HepG2 (cell line): ENCODE measurements around the gene NGLY1. TPM values are rescaled to one million over a fixed set of nuclear protein-coding genes. Genes with fewer than 3 reads are reported as not detected.

Experiments used
- ATAC-seq: fragments of 200-7000 bp; cut with Tn5 transposase; 3 replicates; pipeline ENCODE4 v1.9.1; 2020; ENCODE audit warnings: mild to moderate bottlenecking, moderate library complexity
- BruUV-seq: library from RNA; stranded (reverse); fragments of 400-500 nt; replicated peaks from 2 replicates; lab custom pipeline; 2021; lab: Mats Ljungman, UMichigan
- CTCF ChIA-PET: fragments of 300-600 bp; formaldehyde crosslinking; extraction: SDS; loops from one replicate; lab custom pipeline; 2021; ENCODE audit warnings: low total read pairs, inconsistent platforms, low intra/inter-chr PET ratio; lab: Yijun Ruan, JAX
- POLR2A ChIA-PET: fragments of 350-600 bp; sonication (Branson Sonifier 250); formaldehyde crosslinking; loops from one replicate; lab custom pipeline; 2020; ENCODE audit warnings: antibody characterized with exemption, inconsistent platforms; lab: Yijun Ruan, JAX
- DNase-seq: peaks from one replicate; pipeline ENCODE4 v3.0.0-alpha.2; 2015; ENCODE audit warnings: low spot score
- FAIRE-seq: peaks from 3 replicates; lab custom pipeline; 2011; peaks lifted over from hg19 to GRCh38; lab: Jason Lieb, UNC
- H2AFZ ChIP-seq: one replicate; pipeline ENCODE4 v1.6.1; 2011; ENCODE audit warnings: low read length, inconsistent platforms
- H3K27ac ChIP-seq: fragments of 300-600 bp; 3 replicates; pipeline ENCODE4 v1.8.0; 2011; ENCODE audit warnings: mixed run types, mild to moderate bottlenecking, mixed read lengths, low read length, inconsistent platforms; ENCODE audit not compliant: insufficient read depth; ENCODE audit errors: extremely low read length
- H3K27me3 ChIP-seq, 2 experiments: fragments of 200-600 bp in 1 of 2; 2 replicates in 1 of 2; 3 replicates in 1 of 2; pipeline versions ENCODE4 v1.6.0 to v1.8.0; 2011; ENCODE audit warnings: low read length in 2 of 2, mild to moderate bottlenecking in 2 of 2, moderate library complexity in 2 of 2, inconsistent platforms in 1 of 2; ENCODE audit not compliant: insufficient read depth in 2 of 2, control insufficient read depth in 1 of 2
- H3K36me3 ChIP-seq, 2 experiments: fragments of 200-600 bp in 1 of 2; replicated peaks in 1 of 2; 2 replicates in 1 of 2; 3 replicates in 1 of 2; pipeline versions ENCODE4 v1.5.1 to v1.8.0; 2011; ENCODE audit warnings: low read length in 2 of 2, inconsistent platforms in 1 of 2; ENCODE audit not compliant: insufficient read depth in 2 of 2, control insufficient read depth in 1 of 2
- H3K4me1 ChIP-seq: 2 replicates; pipeline ENCODE4 v1.5.1; 2012; ENCODE audit warnings: low read length, inconsistent platforms; ENCODE audit not compliant: insufficient read depth
- H3K4me2 ChIP-seq: 2 replicates; pipeline ENCODE4 v1.6.0; 2011; ENCODE audit warnings: low read depth, low read length, inconsistent platforms
- H3K4me3 ChIP-seq, 3 experiments: fragments of 200-600 bp in 1 of 3; sonication (generic), shearing (Covaris generic) in 1 of 3; replicated peaks in 1 of 3; 2 replicates each; pipeline ENCODE4 v1.5.1; 2011 to 2016; ENCODE audit warnings: low read length in 3 of 3, inconsistent platforms in 2 of 3, low read depth in 2 of 3, mild to moderate bottlenecking in 2 of 3, control low read depth in 1 of 3, mixed read lengths in 1 of 3; ENCODE audit not compliant: insufficient read depth in 1 of 3
- H3K79me2 ChIP-seq: one replicate; pipeline ENCODE4 v1.6.1; 2011; ENCODE audit warnings: low read length, inconsistent platforms; ENCODE audit not compliant: insufficient read depth
- H3K9ac ChIP-seq: 2 replicates; pipeline ENCODE4 v1.6.0; 2011; ENCODE audit warnings: mild to moderate bottlenecking, low read depth, low read length, inconsistent platforms; ENCODE audit not compliant: insufficient read depth
- H3K9me3 ChIP-seq: 2 replicates; pipeline ENCODE4 v1.5.1; 2012; ENCODE audit warnings: mild to moderate bottlenecking, low read length
- H4K20me1 ChIP-seq: 2 replicates; pipeline ENCODE4 v1.6.0; 2011; ENCODE audit warnings: inconsistent platforms, mild to moderate bottlenecking, low read length, moderate library complexity; ENCODE audit not compliant: insufficient read depth
- DDIT3 ChIP-seq: sonication (generic); formaldehyde crosslinking; IDR thresholded peaks from 2 replicates; pipeline ENCODE4 v1.4.0; 2020; ENCODE audit warnings: mild to moderate bottlenecking, missing genetic modification reagents
- E2F5 ChIP-seq: sonication (generic); formaldehyde crosslinking; conservative IDR thresholded peaks from 2 replicates; pipeline ENCODE4 v1.4.0; 2020; ENCODE audit warnings: missing genetic modification reagents
- NR0B2 ChIP-seq: sonication (generic); formaldehyde crosslinking; IDR thresholded peaks from 2 replicates; pipeline ENCODE4 v1.4.0; 2020; ENCODE audit warnings: mild to moderate bottlenecking, missing genetic modification reagents
- RFXAP ChIP-seq: sonication (generic); formaldehyde crosslinking; IDR thresholded peaks from 2 replicates; pipeline ENCODE4 v1.4.0; 2020; ENCODE audit warnings: missing genetic modification reagents, borderline replicate concordance
- RNF2 ChIP-seq: fragments of 450-650 bp; conservative IDR thresholded peaks from 2 replicates; pipeline ENCODE4 v1.6.1; 2016; ENCODE audit warnings: low read depth
- RNF219 ChIP-seq: sonication (generic); formaldehyde crosslinking; IDR thresholded peaks from 2 replicates; pipeline ENCODE4 v1.5.0; 2020; ENCODE audit warnings: mild to moderate bottlenecking, missing genetic modification reagents
- TBL1XR1 ChIP-seq: fragments of 150-350 bp; IDR thresholded peaks from 2 replicates; pipeline ENCODE4 v1.6.1; 2014; ENCODE audit warnings: borderline replicate concordance, low read length; ENCODE audit not compliant: partially characterized antibody
- ZFY ChIP-seq: sonication (generic); formaldehyde crosslinking; IDR thresholded peaks from 2 replicates; pipeline ENCODE4 v1.4.0; 2020; ENCODE audit warnings: missing genetic modification reagents
- ZSCAN12 ChIP-seq: sonication (generic); formaldehyde crosslinking; IDR thresholded peaks from 2 replicates; pipeline ENCODE4 v1.9.0; 2021; ENCODE audit warnings: mild to moderate bottlenecking, missing genetic modification reagents
- WGBS: methylation state at CpG from one replicate; pipeline ENCODE4 v1.1.6; 2017; ENCODE audit warnings: low lambda C conversion rate; 5-methylcytosine and 5-hydroxymethylcytosine counted together
- in situ Hi-C: cut with HindIII; loops from 2 replicates; pipeline ENCODE4 v1.10.0; 2017; ENCODE audit warnings: low pct_unique_long_range_greater_than_20kb; ENCODE audit not compliant: extremely low pct_ligation_motif_present
- intact Hi-C: fragments of 100-400 bp; cut with micrococcal nuclease; formaldehyde crosslinking; loops from one replicate; pipeline ENCODE4 v1.10.0; 2022; ENCODE audit not compliant: unreplicated experiment
- polyA plus RNA-seq, 8 experiments: library from polyadenylated mRNA; depleted of rRNA in 3 of 8; stranded (reverse) in 7 of 8; unstranded in 1 of 8; fragments of >200 nt; fragmentation: Illumina TruSeq in 4 of 8; extraction: Trizol in 4 of 8; gene quantifications; 2 replicates each; pipeline versions ENCODE4 v1.2.1 to v1.2.3, GENCODE V29; 2011 to 2016; ENCODE audit warnings: low read depth in 4 of 8, missing spikeins in 1 of 8, mixed read lengths in 1 of 8; ENCODE audit not compliant: insufficient read depth in 1 of 8
- total RNA-seq, 5 experiments: library from RNA; depleted of rRNA; stranded (reverse); fragments of >200 nt; fragmentation: Illumina TruSeq; extraction: Trizol; gene quantifications; 2 replicates each; pipeline ENCODE4 v1.2.3, GENCODE V29; 2016; ENCODE audit warnings: low read depth in 1 of 5
- TF ChIP-seq, protein P1 (sequence below): IDR thresholded peaks from 2 replicates; pipeline ENCODE4 v1.6.1; 2018; ENCODE audit warnings: missing genetic modification reagents, mild to moderate bottlenecking, missing compliant biosample characterization

NGLY1 gene
- total and polyA plus RNA-seq, 2 of the 13 experiments (the other 11 are each of a cell fraction or from before 2014, with no cell fraction given), result 28.2 to 44.5 TPM

- ATAC-seq (no peak), DNase-seq (no peak), FAIRE-seq (no peak)
- peaks cover 0 to 5% of the 10 kb centered on the region in 2 experiments; a peak in 1 of 5 replicates for H3K36me3 ChIP-seq
- no peaks in the 10 kb centered on the region for H3K27me3 ChIP-seq
- intact Hi-C loops, result no loop called here
- H4K20me1 ChIP-seq, result no peaks in the 10 kb centered on the region
- H3K4me2 ChIP-seq, result no peak overlapping the region
- H2AFZ ChIP-seq, result no peak overlapping the region
- H3K4me1 ChIP-seq, result no peaks in the 10 kb centered on the region
- no peak overlapping the region for H3K27ac ChIP-seq
- no peak overlapping the region for H3K4me3 ChIP-seq
- H3K9ac ChIP-seq, result no peak overlapping the region
- H3K9me3 ChIP-seq, result no peaks in the 10 kb centered on the region
- BruUV-seq, result TSS peak; percentile 49
- H3K79me2 ChIP-seq, result no peaks in the 10 kb centered on the region
- WGBS, result 97% methylated on average over 1 of the region's 1 CpG
- POLR2A ChIA-PET, result no interaction called here
- CTCF ChIA-PET, result no interaction called here
- no peak for TF ChIP-seq ZFY (CRISPR knock-in tag)
- TF ChIP-seq TBL1XR1, result no peak
- TF ChIP-seq E2F5 (CRISPR knock-in tag), result no peak
- TF ChIP-seq DDIT3 (CRISPR knock-in tag), result no peak
- no peak for TF ChIP-seq RFXAP (CRISPR knock-in tag)
- TF ChIP-seq, all 625 proteins: peak for 0
- in situ Hi-C loops, result no loop called here
These were observed 63.9 kb downstream of the NGLY1 start for GRCh38 chr3:25719321-25719720.

DNA sequence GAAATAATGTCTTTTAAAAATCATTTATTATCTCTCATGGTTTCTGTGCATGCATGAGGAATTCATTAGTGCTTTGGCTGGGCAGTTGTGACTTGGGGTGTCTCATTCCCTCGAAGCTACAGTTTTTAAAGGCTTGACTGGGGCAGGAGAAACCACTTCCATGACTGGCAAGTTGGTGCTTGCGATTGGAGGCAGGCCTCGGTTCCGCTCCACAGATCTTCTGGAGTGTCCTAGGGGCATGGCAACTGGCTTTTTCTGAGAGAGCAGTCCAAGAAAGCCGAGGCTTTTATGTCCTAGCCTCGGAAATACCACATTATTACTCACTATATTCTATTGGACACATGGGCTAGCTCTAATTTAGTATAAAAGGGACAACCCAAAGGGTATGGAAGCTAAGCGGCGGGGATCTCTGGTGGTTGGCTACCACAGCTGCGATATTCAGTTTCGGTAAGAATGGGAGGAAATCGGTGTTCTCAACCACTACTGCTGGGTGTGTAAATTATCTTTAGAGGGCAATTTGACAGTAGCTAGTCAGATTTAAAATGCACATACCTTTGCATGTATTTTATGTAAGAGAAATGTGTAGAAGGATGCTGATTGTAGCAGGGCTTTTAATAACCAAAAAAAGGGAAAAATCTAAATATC is 69.8 kb downstream of the NGLY1 start:
- ATAC-seq (no peak), FAIRE-seq (no peak), DNase-seq (no peak)
- H3K36me3 ChIP-seq, result no peaks in the 10 kb centered on the region
- ChIA-PET POLR2A (no interaction called here), CTCF (no interaction called here)
- H2AFZ ChIP-seq, result no peak overlapping the region
- 66% methylated on average over 11 of the region's 11 CpGs for WGBS
- H3K9ac ChIP-seq, result no peak overlapping the region
- no peaks in the 10 kb centered on the region for H3K9me3 ChIP-seq
- no peaks in the 10 kb centered on the region for H3K4me1 ChIP-seq
- no peak overlapping the region for H3K4me3 ChIP-seq
- intact Hi-C loops, result no loop called here
- 0 out of 5 replicates have a peak, but pooled peaks cover 0 to 3% of the 10 kb centered on the region in 2 experiments for H3K27me3 ChIP-seq
- H4K20me1 ChIP-seq, result no peaks in the 10 kb centered on the region
- H3K79me2 ChIP-seq, result no peaks in the 10 kb centered on the region
- no peak overlapping the region for H3K4me2 ChIP-seq
- no peak overlapping the region for H3K27ac ChIP-seq
- in situ Hi-C loops, result no loop called here
- BruUV-seq, result no TSS peak
- TF ChIP-seq ZSCAN12 (CRISPR knock-in tag) (no peak), RNF2 (no peak), RNF219 (CRISPR knock-in tag) (no peak), NR0B2 (CRISPR knock-in tag) (no peak)
- TF ChIP-seq, protein P1, sequence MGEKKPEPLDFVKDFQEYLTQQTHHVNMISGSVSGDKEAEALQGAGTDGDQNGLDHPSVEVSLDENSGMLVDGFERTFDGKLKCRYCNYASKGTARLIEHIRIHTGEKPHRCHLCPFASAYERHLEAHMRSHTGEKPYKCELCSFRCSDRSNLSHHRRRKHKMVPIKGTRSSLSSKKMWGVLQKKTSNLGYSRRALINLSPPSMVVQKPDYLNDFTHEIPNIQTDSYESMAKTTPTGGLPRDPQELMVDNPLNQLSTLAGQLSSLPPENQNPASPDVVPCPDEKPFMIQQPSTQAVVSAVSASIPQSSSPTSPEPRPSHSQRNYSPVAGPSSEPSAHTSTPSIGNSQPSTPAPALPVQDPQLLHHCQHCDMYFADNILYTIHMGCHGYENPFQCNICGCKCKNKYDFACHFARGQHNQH (CRISPR knock-in tag), result no peak
